GM18517 (cell line): ENCODE measurements around the gene OR2Z1.
"Not testable (repeated sequence)": the region's sequence is repeated elsewhere in the genome, so short reads cannot be mapped to it uniquely, and the experiment has no call there.

Experiments
- ATAC-seq: cut with Tn5 transposase; IDR thresholded peaks from one replicate; pipeline ENCODE4 v1.9.1; 2021; ENCODE audit warnings: mild to moderate bottlenecking, moderate library complexity; ENCODE audit not compliant: unreplicated experiment

Gene OR2Z1

DNA sequence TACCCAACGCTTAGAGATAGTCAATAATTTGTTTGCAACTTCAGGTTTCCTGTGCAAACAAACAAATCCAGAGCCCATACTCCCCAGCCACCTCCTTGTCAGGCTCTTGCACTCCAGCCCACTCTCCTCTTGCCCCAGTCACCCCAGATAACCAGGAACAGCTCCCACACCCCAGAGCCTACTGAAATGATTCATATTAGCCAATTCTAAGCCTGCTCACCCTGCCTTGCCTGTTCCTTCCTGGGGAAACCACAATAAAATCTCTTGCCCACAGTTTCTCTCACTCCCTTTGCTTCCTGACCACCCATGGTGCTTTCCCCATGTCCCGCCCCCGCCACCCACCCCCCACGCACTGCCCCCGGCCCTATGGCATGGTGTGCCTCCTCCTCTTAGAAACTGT is 19.1 kb upstream of the OR2Z1 start:
- ATAC-seq, result no peak

DNA sequence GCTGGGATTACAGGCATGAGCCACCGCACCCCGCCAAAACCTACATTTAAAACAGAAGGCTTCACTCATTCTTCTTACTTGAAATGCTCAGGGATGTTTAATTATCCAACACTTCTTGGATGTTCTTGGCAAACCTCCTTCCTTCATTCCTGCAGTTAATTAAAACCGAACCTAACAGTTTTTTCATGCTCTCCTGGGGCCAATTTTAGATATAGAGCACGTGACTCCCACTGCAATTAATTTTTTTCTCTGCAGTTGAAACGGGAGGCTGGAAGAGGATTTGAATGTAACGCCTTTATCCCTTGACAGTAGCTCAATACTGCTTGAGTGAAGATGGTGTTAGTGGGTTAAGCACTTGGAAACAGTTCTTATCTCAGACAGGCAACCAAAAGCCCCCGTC is 18.2 kb upstream of the OR2Z1 start:
- no peak for ATAC-seq

- not testable (repeated sequence) for ATAC-seq
Measured at GRCh38 chr19:8705304-8705703, 16.1 kb upstream of the OR2Z1 start.

DNA sequence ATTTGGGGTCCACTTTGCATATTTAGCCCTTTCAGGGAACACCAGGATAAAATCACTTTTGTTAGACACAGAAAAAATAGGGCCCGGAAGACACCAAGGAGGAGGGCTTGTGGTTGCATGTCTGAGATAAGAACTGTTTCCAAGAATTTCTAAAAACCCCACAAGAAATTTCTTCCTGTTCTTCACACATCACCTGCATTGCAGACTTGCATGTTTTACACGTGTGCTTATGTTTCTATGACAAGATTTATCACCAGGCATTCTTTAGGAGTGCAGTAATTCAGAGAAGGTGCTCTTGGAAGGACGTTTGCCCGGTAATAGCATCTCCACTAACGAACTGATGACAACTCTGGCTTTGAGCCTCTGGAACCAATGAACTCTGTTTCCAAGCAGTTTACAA is 15.7 kb upstream of the OR2Z1 start:
- no peak for ATAC-seq

- ATAC-seq, result not testable (repeated sequence)
Measured at GRCh38 chr19:8710337-8710736, 11.1 kb upstream of the OR2Z1 start.

GRCh38 chr19:8722032-8722431 is 598 bp downstream of the OR2Z1 start:
- ATAC-seq, result no peak

DNA sequence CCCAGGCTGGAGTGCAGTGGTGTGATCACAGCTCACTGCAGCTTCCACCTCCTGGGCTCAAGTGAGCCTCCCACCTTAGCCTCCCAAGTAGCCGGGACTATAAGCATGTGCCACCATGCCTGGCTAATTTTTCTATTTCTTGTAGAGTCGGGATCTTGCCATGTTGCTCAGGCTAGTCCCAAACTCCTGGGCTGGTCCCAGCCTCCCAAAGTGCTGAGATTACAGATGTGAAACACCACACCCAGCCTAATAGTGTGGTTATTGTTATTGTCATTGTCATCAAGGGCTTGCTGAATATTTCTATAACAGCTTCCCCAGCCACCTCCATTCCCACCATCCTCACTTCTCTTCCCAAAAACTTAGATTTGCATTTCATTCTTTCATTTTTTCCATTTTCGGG is 2.8 kb downstream of the OR2Z1 start:
- ATAC-seq, result no peak

GRCh38 chr19:8731428-8732169 is 10.2 kb downstream of the OR2Z1 start:
- no peak for ATAC-seq

DNA sequence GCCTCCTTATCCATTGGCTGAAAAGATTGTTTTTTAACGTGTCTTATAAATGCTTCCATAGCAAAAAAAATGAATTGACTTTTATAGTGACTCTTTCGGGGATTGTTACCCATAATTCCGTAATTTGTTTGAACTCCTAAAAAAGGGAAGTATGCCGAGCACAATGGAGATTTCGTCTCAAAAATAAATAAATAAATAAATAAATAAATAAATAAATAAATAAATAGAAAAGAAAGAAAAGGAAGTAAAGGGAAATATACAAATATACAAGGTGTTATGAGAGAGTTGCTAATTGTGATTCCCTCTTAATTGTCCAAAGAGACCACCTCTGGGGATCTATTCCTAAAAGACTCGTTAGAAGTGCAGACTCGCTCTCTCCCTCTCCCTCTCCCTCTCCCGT is 16.9 kb downstream of the OR2Z1 start:
- ATAC-seq, result no peak

- not testable (repeated sequence) for ATAC-seq
Measured at GRCh38 chr19:8739291-8740065, 18.0 kb downstream of the OR2Z1 start.

GRCh38 chr19:8767257-8767656 is 45.8 kb downstream of the OR2Z1 start:
- not testable (repeated sequence) for ATAC-seq

DNA sequence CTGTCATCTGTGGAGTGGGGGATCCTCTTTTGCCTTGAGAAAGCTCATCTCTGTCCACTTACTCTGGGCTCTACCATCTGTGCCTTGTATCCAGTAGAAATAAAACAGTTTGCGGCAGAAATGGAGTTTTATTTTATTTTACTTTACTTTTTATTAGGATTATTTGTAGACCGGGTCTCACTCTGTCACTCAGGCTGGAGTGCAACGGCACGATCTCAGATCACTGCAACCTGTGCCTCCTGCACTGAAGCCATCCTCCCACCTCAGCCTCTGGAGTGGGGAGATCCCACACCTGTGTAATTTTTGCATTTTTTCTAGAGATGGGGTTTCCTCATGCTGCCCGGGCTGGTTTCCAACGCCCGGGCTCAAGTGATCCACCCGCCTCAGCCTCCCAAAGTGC is 47.8 kb downstream of the OR2Z1 start:
- ATAC-seq, result not testable (repeated sequence)

DNA sequence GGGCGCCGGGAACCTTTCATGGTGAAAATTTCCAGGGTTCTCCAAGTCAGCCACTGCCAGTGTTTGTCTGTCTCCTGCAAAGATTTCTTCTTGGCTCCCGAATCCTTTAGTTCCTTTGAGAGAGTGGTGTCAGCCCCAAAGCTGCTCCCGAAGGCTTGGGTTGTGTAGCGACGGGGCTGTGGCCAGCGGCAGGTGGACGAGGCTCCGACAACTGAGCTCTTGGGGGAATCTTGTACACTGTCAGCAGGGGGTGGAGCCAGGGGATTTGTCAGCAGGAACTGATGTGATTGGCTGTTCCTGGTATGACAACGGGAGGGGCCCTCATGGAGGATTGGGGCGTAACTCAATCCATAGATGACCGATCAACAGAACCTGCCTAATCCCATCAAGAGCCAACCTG is 52.2 kb downstream of the OR2Z1 start:
- ATAC-seq, result not testable (repeated sequence)
